GM18502 (cell line): ENCODE results near the gene GMPR2.
"Not testable (repeated sequence)": the region's sequence is repeated elsewhere in the genome, so short reads cannot be mapped to it uniquely, and the experiment has no call there.

ENCODE experiments used
- ATAC-seq: cut with Tn5 transposase; IDR thresholded peaks from one replicate; pipeline ENCODE4 v1.9.1; 2021; ENCODE audit warnings: mild to moderate bottlenecking; ENCODE audit not compliant: unreplicated experiment, poor library complexity

Gene GMPR2

GRCh38 chr14:24226473-24226872 lies 6.3 kb upstream of the GMPR2 start:
- no peak for ATAC-seq

GRCh38 chr14:24228902-24229301 lies 3.8 kb upstream of the GMPR2 start:
- ATAC-seq, result no peak

GRCh38 chr14:24231263-24232120 lies 1.2 kb upstream of the GMPR2 start:
- peak; percentile 22 for ATAC-seq

GRCh38 chr14:24232121-24232644 lies 546 bp upstream of the GMPR2 start, which contains the start of gene NEDD8:
TSS of gene NEDD8 (minus strand) at chr14:24232367. CDS start at chr14:24232267, 100 bp downstream.
- ATAC-seq, result peak; percentile 78

GRCh38 chr14:24233538-24233866 lies 773 bp downstream of the GMPR2 start:
- no peak for ATAC-seq

GRCh38 chr14:24234095-24235005 lies 1.6 kb downstream of the GMPR2 start:
- no peak for ATAC-seq

- ATAC-seq, result no peak
These were observed 3.3 kb downstream of the GMPR2 start for GRCh38 chr14:24235804-24236688.

- ATAC-seq, result no peak
These were observed 4.1 kb downstream of the GMPR2 start for GRCh38 chr14:24236689-24237462.

- ATAC-seq, result no peak
These were observed 4.8 kb downstream of the GMPR2 start for GRCh38 chr14:24237463-24237955.

GRCh38 chr14:24238123-24238522 lies 5.4 kb downstream of the GMPR2 start:
- no peak for ATAC-seq

GRCh38 chr14:24238527-24239037 lies 5.9 kb downstream of the GMPR2 start:
- ATAC-seq, result no peak

- no peak for ATAC-seq
These were observed 7.6 kb downstream of the GMPR2 start for GRCh38 chr14:24240110-24240918.

GRCh38 chr14:24241829-24242443 lies 9.2 kb downstream of the GMPR2 start:
- peak; percentile 79 for ATAC-seq

- ATAC-seq, result no peak
These were observed 10.7 kb downstream of the GMPR2 start for GRCh38 chr14:24243336-24243836.

- ATAC-seq, result not testable (repeated sequence)
These were observed 12.6 kb downstream of the GMPR2 start for GRCh38 chr14:24245350-24245749.

- ATAC-seq, result no peak
These were observed 14.1 kb downstream of the GMPR2 start for GRCh38 chr14:24246765-24247212.

- no peak for ATAC-seq
These were observed 14.7 kb downstream of the GMPR2 start for GRCh38 chr14:24247422-24247821.
